LNCaP clone FGC (cell line): ENCODE measurements around the gene NOL3.

Source experiments
- DNase-seq: peaks from one replicate; pipeline ENCODE4 v3.0.0-alpha.2; 2011; ENCODE audit warnings: low read depth
- H3K4me3 ChIP-seq: 2 replicates; pipeline ENCODE4 v1.5.1; 2011; ENCODE audit warnings: mild to moderate bottlenecking, low read depth, low read length, control low read depth
- CTCF ChIP-seq: IDR thresholded peaks from 2 replicates; pipeline ENCODE4 v1.5.1; 2012; ENCODE audit warnings: mild to moderate bottlenecking; ENCODE audit not compliant: control insufficient read depth, insufficient read depth; ENCODE audit errors: extremely low read depth

The NOL3 gene

GRCh38 chr16:67212766-67213165, 42.4 kb downstream of the NOL3 start:
- no peak for DNase-seq
- no peak for TF ChIP-seq CTCF
- H3K4me3 ChIP-seq, result no peak overlapping the region

- no peak for TF ChIP-seq CTCF
- no peak overlapping the region for H3K4me3 ChIP-seq
- DNase-seq, result no peak
These were observed 43.1 kb downstream of the NOL3 start for GRCh38 chr16:67213197-67214019.

GRCh38 chr16:67215706-67216105, 45.4 kb downstream of the NOL3 start:
- no peak overlapping the region for H3K4me3 ChIP-seq
- DNase-seq, result no peak
- no peak for TF ChIP-seq CTCF

GRCh38 chr16:67216612-67217490, 46.5 kb downstream of the NOL3 start:
- no peak overlapping the region for H3K4me3 ChIP-seq
- no peak for DNase-seq
- TF ChIP-seq CTCF, result no peak

- peak; percentile 46 for DNase-seq
- no peak overlapping the region for H3K4me3 ChIP-seq
- TF ChIP-seq CTCF, result no peak
These were observed 53.7 kb downstream of the NOL3 start for GRCh38 chr16:67223992-67224391.
